HG02884 (cell line): Measurements from ENCODE around the gene CTH.
A peak's percentile ranks its signal among the peaks of the same experiment; 100 is the strongest.
"Not testable (repeated sequence)": the region's sequence is repeated elsewhere in the genome, so short reads cannot be mapped to it uniquely, and the experiment has no call there.

Source experiments
- ATAC-seq: cut with Tn5 transposase; IDR thresholded peaks from one replicate; pipeline ENCODE4 v1.9.1; 2021; ENCODE audit warnings: mild to moderate bottlenecking, moderate library complexity; ENCODE audit not compliant: unreplicated experiment

The CTH gene

GRCh38 chr1:70449049-70449448, 38.0 kb downstream of the CTH start:
- no peak for ATAC-seq

GRCh38 chr1:70452164-70452939, 41.3 kb downstream of the CTH start:
- peak; percentile 84 for ATAC-seq

- ATAC-seq: no peak
Observed at GRCh38 chr1:70455291-70455690, 44.2 kb downstream of the CTH start.

- no peak for ATAC-seq
Observed at GRCh38 chr1:70458131-70458530, 47.1 kb downstream of the CTH start.

- no peak for ATAC-seq
Observed at GRCh38 chr1:70459496-70460225, 48.6 kb downstream of the CTH start.

- not testable (repeated sequence) for ATAC-seq
Observed at GRCh38 chr1:70460740-70461713, 50.0 kb downstream of the CTH start.

GRCh38 chr1:70462611-70463010, 51.5 kb downstream of the CTH start:
- ATAC-seq: no peak

GRCh38 chr1:70465911-70466310, 54.8 kb downstream of the CTH start:
- ATAC-seq: no peak

GRCh38 chr1:70467531-70467930, 56.5 kb downstream of the CTH start:
- ATAC-seq: no peak

- ATAC-seq: no peak
Observed at GRCh38 chr1:70468180-70468579, 57.1 kb downstream of the CTH start.

GRCh38 chr1:70469184-70469583, 58.1 kb downstream of the CTH start:
- not testable (repeated sequence) for ATAC-seq

- no peak for ATAC-seq
Observed at GRCh38 chr1:70475023-70475422, 64.0 kb downstream of the CTH start.

GRCh38 chr1:70477090-70477489, 66.0 kb downstream of the CTH start:
- ATAC-seq: no peak

- not testable (repeated sequence) for ATAC-seq
Observed at GRCh38 chr1:70477905-70478304, 66.8 kb downstream of the CTH start.

- no peak for ATAC-seq
Observed at GRCh38 chr1:70483342-70483741, 72.3 kb downstream of the CTH start.

GRCh38 chr1:70485624-70486023, 74.6 kb downstream of the CTH start:
- no peak for ATAC-seq

- ATAC-seq: no peak
Observed at GRCh38 chr1:70486676-70487458, 75.8 kb downstream of the CTH start.

GRCh38 chr1:70487459-70487815, 76.4 kb downstream of the CTH start:
- no peak for ATAC-seq

- peak; percentile 76 for ATAC-seq
Observed at GRCh38 chr1:70487910-70488665, 77.0 kb downstream of the CTH start.
